ENCODE data around the gene TMCC3.
"Not testable (repeated sequence)": the region's sequence is repeated elsewhere in the genome, so short reads cannot be mapped to it uniquely, and the experiment has no call there.

Gene TMCC3

GRCh38 chr12:94550964-94551363, 99.4 kb downstream of the TMCC3 start:
- Histone ChIP-seq H3K36me3 (replicated peaks) (no peaks in the 10 kb centered on the region), H3K27me3 (replicated peaks) (no peaks in the 10 kb centered on the region), H3K4me3 (ENCODE audit: low read depth, low read length) (no peak overlapping the region), H3K27ac (no peak overlapping the region)
- TF ChIP-seq CTCF (IDR thresholded peaks at IDR 0.05; ENCODE audit: low read depth, low read length, missing control alignments) = no peak
- no peak for DNase-seq
- in situ Hi-C loops (cut with HindIII; ENCODE audit: low pct_ligation_motif_present, low sequenced_read_pairs) = no loop called here

- H3K4me3 ChIP-seq (ENCODE audit: low read depth, low read length); H3K36me3 ChIP-seq (replicated peaks); in situ Hi-C loops (cut with HindIII; ENCODE audit: low pct_ligation_motif_present, low sequenced_read_pairs); H3K27me3 ChIP-seq (replicated peaks); DNase-seq; H3K27ac ChIP-seq: not testable (repeated sequence)
These were observed 101.5 kb downstream of the TMCC3 start for GRCh38 chr12:94548833-94549232.

- DNase-seq = peak; percentile 68
- peak; percentile 91 for TF ChIP-seq CTCF (IDR thresholded peaks at IDR 0.05; ENCODE audit: low read depth, low read length, missing control alignments)
- Histone ChIP-seq H3K27me3 (replicated peaks) (no peaks in the 10 kb centered on the region), H3K27ac (no peak overlapping the region), H3K36me3 (replicated peaks) (no peaks in the 10 kb centered on the region), H3K4me3 (ENCODE audit: low read depth, low read length) (no peak overlapping the region)
- in situ Hi-C loops (cut with HindIII; ENCODE audit: low pct_ligation_motif_present, low sequenced_read_pairs) = no loop called here
These were observed 104.2 kb downstream of the TMCC3 start for GRCh38 chr12:94545935-94546771.

- in situ Hi-C loops (cut with HindIII; ENCODE audit: low pct_ligation_motif_present, low sequenced_read_pairs) = no loop called here
- Histone ChIP-seq H3K4me3 (ENCODE audit: low read depth, low read length) (no peak overlapping the region), H3K27me3 (replicated peaks) (no peaks in the 10 kb centered on the region), H3K27ac (no peak overlapping the region), H3K36me3 (replicated peaks) (no peaks in the 10 kb centered on the region)
- no peak for DNase-seq
- no peak for TF ChIP-seq CTCF (IDR thresholded peaks at IDR 0.05; ENCODE audit: low read depth, low read length, missing control alignments)
These were observed 106.0 kb downstream of the TMCC3 start for GRCh38 chr12:94544355-94544754.

- TF ChIP-seq CTCF (IDR thresholded peaks at IDR 0.05; ENCODE audit: low read depth, low read length, missing control alignments) = no peak
- Histone ChIP-seq H3K36me3 (replicated peaks) (no peaks in the 10 kb centered on the region), H3K27ac (no peak overlapping the region), H3K4me3 (ENCODE audit: low read depth, low read length) (no peak overlapping the region), H3K27me3 (replicated peaks) (no peaks in the 10 kb centered on the region)
- in situ Hi-C loops (cut with HindIII; ENCODE audit: low pct_ligation_motif_present, low sequenced_read_pairs) = no loop called here
- DNase-seq = no peak
These were observed 112.0 kb downstream of the TMCC3 start for GRCh38 chr12:94538318-94538717.

GRCh38 chr12:94536040-94536965, 114.1 kb downstream of the TMCC3 start:
- no peak for TF ChIP-seq CTCF (IDR thresholded peaks at IDR 0.05; ENCODE audit: low read depth, low read length, missing control alignments)
- H3K27ac ChIP-seq = no peak overlapping the region
- no peaks in the 10 kb centered on the region for H3K36me3 ChIP-seq (replicated peaks)
- no peak for DNase-seq
- H3K4me3 ChIP-seq (ENCODE audit: low read depth, low read length) = no peak overlapping the region
- H3K27me3 ChIP-seq (replicated peaks) = no peaks in the 10 kb centered on the region
- in situ Hi-C loops (cut with HindIII; ENCODE audit: low pct_ligation_motif_present, low sequenced_read_pairs) = no loop called here
